Measurements from ENCODE around the gene YES1.
"Not testable (repeated sequence)": the region's sequence is repeated elsewhere in the genome, so short reads cannot be mapped to it uniquely, and the experiment has no call there.

The YES1 gene

DNA sequence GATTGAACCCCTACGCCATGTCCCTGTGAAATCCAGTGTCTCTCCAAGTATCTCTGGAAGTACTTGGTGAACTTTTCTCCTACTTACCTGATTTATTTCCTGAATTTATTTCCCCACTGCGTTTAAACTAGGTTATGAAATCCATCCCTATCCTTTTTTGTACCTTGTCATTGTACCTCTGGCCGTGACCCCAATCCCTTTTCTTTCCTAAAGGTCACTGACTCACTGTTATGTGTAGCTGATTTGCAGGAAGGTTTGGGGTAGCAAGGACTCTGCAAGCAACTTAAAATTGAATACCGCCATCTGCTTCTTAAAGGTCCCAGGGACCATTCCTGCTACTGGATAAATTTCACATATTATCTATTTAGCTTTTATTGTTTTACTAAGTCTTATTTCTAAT, 95.0 kb downstream of the YES1 start:
- no peak for DNase-seq

- no peak for DNase-seq
Observed at GRCh38 chr18:715626-716025, 96.4 kb downstream of the YES1 start.

DNA sequence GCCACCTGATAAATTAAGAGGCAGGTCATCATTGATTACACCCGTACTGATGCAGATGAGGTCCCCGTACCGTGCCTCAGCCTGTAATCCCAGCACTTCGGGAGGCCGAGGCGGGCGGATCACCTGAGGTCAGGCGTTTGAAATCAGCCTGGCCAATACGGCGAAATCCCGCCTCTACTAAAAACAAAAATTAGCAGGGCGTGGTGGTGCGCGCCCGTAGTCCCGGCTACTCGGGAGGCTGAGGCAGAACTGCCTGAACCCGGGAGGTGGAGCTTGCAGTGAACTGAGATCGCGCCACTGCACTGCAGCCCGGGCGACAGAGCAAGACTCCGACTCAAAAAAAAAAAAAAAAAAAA, 98.9 kb downstream of the YES1 start:
- no peak for DNase-seq

GRCh38 chr18:712401-713134, 99.5 kb downstream of the YES1 start, which contains the start of gene ENOSF1:
TSS of gene ENOSF1 (minus strand) at chr18:712630. CDS start at chr18:712587, 43 bp downstream.
- peak; percentile 94 for DNase-seq

GRCh38 chr18:711657-712400, 100.2 kb downstream of the YES1 start:
- DNase-seq: peak; percentile 90

DNA sequence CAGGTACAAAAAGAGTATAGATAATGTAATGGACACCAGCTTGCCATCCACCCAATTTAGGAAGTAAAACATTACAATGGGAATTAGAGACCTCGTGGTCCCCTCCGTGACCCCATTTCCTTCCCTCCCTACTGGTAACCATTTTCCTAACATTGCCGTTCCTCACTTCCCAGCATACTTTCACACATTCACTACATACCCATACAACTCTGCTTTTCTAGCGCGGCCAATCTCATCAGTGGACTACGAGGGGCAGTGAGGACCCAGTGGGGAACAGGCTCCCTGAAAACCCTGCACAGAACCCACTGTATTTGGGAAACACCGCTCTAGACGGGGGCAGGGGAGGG, 100.8 kb downstream of the YES1 start:
- no peak for DNase-seq

- DNase-seq: peak; percentile 14
Observed at GRCh38 chr18:710418-711300, 101.4 kb downstream of the YES1 start.

GRCh38 chr18:709771-710170, 102.3 kb downstream of the YES1 start:
- no peak for DNase-seq

DNA sequence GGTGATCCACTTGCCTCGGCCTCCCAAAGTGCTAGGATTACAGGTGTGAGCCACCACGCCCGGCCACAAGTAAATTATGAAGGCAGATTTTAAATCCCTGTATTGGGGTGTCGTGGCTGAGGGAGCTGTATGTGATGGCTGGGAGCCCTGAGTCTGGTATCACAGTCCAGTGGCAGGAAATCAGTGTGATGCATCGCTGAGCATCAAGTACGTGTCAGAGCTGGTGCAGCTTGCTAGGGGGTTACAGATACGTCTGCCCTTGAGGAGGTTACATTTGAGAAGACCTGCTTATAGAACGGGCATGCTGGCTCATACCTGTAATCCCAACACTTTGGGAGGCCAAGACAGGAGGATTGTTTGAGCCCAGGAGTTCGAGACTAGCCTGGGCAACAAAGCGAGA, 103.9 kb downstream of the YES1 start:
- DNase-seq: no peak

GRCh38 chr18:706405-706804, 105.6 kb downstream of the YES1 start:
- DNase-seq: no peak

GRCh38 chr18:703213-703967, 108.7 kb downstream of the YES1 start:
- DNase-seq: no peak

DNA sequence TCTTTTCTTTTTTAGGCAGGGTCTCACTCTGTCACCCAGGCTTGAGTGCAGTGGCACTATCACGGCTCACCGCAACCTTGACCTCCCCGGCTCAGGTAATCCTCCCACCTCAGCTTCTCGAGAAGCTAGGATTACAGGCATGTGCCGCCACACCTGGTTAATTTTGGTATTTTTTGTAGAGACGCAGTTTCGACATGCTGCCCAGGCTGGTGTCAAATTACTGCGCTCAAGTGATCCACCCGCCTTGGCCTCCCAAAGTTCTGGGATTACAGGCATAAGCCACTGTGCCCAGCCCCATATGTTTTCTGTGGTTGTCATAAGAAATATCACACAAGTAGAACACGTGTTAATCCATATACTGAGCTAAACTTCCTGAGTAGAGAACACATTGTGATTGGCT, 114.2 kb downstream of the YES1 start:
- DNase-seq: no peak

- no peak for DNase-seq
Observed at GRCh38 chr18:697012-697411, 115.0 kb downstream of the YES1 start.

GRCh38 chr18:693466-694187, 118.4 kb downstream of the YES1 start:
- no peak for DNase-seq

DNA sequence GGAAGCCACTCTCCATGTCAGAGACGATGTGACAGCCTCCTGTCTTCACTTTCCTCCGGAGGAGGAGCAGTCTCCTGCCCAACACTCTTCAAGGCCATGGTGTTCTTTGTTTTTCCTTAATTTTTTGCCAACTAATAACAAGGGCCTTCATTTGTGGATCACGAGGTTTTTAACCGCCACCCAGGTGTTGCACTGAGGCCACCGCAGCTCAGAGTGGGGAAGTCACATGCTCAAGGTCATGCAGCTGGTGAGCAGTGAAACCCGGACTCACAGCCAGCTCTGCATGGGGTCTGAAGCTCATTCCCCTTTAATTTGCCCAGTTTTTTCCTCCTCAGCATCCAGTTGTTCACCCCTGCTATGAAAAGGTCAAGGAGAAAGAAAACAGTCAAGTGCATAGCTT, 119.2 kb downstream of the YES1 start:
- no peak for DNase-seq

DNA sequence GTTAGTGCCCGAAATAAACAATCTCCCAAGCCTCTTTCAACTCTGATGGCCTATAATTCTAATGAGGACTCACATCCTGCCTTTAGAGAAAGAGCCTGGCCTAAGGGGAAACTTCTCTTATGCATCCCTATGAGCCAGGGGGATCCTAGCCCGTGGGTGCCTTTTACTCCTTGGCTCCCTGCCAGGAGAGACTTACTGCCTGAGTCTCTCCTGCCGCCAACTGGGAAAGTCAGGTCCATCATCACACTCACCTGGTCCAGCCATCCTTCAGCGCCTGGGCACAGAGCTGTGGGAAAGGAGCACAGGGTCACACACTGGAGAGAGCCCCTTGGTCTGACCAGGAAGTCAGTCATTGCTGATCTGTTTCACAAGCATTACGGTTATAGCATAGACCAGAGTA, 123.7 kb downstream of the YES1 start:
- no peak for DNase-seq

DNA sequence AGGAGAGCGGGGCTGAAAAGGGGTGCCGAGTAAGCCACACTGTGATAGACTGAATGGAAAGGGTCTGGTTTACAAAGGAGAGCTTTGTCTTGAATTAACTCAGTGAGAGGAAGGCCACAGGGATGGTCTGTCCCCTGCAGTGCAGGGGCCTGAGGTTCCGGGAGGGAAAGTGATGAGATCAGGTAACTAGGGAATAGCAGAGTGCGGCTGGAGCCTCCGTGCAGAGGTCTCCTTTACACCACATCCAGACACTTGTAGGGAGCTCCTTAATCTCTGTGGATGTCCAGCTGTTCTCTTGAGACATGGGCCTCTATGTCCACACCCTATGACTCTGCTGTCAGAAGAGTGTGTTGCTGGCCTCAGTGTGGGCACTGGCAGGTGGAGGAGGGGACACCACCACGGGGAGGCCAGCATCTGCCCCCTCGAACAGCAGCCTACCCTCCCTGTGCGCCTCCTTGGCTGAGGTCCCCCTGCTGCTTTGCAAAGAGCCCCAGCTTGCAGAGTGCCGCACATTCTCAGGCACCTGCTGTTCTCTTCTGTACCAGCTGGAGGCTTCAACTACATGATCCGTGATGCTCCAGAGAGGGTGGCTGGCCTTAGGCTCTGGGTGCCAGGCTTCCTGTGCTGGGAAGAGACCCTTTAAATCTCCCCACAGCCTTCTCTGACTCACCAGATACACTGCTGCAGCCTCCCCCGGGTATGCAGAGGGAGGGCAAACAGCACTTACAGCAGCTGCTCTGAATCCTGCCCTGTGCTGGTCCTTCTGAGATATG, 125.5 kb downstream of the YES1 start:
- DNase-seq: no peak

DNA sequence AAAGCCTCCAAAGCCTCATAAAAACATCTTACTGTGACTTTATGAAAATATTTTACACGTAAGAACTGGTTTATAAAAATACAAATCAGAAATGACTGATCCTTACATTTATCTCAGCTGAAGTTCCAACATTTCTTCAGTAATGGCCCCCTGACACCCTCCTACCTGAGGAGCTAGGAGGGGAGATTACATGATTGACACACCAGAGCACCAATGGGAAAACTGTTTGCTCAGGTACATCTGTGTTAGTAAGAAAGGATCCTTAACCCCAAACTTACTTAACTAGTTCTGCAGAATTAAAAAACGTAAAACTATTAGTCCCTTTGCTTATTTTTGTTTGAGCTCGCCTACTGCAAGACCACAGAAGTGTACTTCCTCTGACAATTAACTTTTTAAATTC, 126.6 kb downstream of the YES1 start:
- DNase-seq: no peak

GRCh38 chr18:683531-683930, 128.5 kb downstream of the YES1 start:
- no peak for DNase-seq

DNA sequence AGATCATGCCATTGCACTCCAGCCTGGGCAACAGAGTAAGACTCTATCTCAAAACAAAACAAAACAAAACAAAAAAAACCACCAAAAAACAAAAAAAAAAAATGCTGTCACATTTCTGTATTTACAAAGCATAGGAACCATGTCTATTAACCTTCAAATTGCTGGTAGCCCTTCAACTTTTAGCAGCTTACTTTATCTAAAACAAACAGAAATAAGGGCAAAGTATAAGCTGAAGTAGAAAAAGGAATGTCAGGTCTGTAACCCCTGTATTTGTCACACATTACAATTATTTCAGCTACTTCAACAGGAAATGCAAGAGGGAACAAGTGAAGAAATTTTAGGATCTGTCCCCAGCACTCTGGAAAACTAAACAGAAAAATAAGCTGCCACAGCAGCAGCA, 129.2 kb downstream of the YES1 start:
- DNase-seq: no peak

- DNase-seq: not testable (repeated sequence)
Observed at GRCh38 chr18:682416-682815, 129.6 kb downstream of the YES1 start.

Measured in RPMI8226 (cell line).